Subcutaneous adipose tissue (tissue), 4 donors: ENCODE results near the gene RRP1B. TPM values are rescaled to one million over a fixed set of nuclear protein-coding genes. Genes with fewer than 3 reads are reported as not detected.

Experiments
- CTCF ChIP-seq: fragments of 450-650 bp; IDR thresholded peaks from one replicate; pipeline ENCODE4 v1.5.1; 2016; ENCODE audit warnings: low read depth, mild to moderate bottlenecking, control low read depth, antibody characterized with exemption, moderate library complexity
- total RNA-seq, 4 donors: library from RNA; depleted of rRNA; stranded (reverse); fragments of >200 nt; gene quantifications; one replicate each; pipeline ENCODE4 v1.1.0, GENCODE V29; 2016

RRP1B gene
- 10 to 100 TPM; 14.8 to 20.2 (median 17.2) TPM for total RNA-seq

GRCh38 chr21:43659136-43660000, at the start of gene RRP1B, which contains the start of gene HSF2BP:
TSS of gene RRP1B (plus strand) at chr21:43659560. CDS start at chr21:43659665, 105 bp downstream.
TSS of gene HSF2BP (minus strand) at chr21:43659488. CDS start at chr21:43658096, 1,392 bp downstream.
- no peak for TF ChIP-seq CTCF

- TF ChIP-seq CTCF, result no peak
Measured at GRCh38 chr21:43611598-43612369, 47.6 kb upstream of the RRP1B start.

GRCh38 chr21:43613755-43614638, 45.4 kb upstream of the RRP1B start:
- no peak for TF ChIP-seq CTCF

- TF ChIP-seq CTCF, result no peak
Measured at GRCh38 chr21:43614839-43615238, 44.5 kb upstream of the RRP1B start.

- no peak for TF ChIP-seq CTCF
Measured at GRCh38 chr21:43618940-43619339, 40.4 kb upstream of the RRP1B start.

- no peak for TF ChIP-seq CTCF
Measured at GRCh38 chr21:43619344-43619743, 40.0 kb upstream of the RRP1B start.
